ENCODE measurements around the gene ARHGEF19.
A peak's percentile ranks its signal among the peaks of the same experiment; 100 is the strongest.

Gene ARHGEF19

GRCh38 chr1:16199157-16199501 is 13.3 kb downstream of the ARHGEF19 start (continued):
- TF ChIP-seq ZSCAN5A (tag by site-specific recombination; IDR thresholded peaks at IDR 0.05) (no peak), ZNF561 (tag by site-specific recombination; IDR thresholded peaks at IDR 0.05; ENCODE audit: borderline replicate concordance) (no peak), ZNF629 (tag by site-specific recombination; IDR thresholded peaks at IDR 0.05) (no peak), AEBP2 (tag by site-specific recombination; IDR thresholded peaks at IDR 0.05; ENCODE audit: borderline replicate concordance) (no peak), ZNF645 (tag by site-specific recombination; IDR thresholded peaks at IDR 0.05) (no peak)
- TF ChIP-seq, protein P1, sequence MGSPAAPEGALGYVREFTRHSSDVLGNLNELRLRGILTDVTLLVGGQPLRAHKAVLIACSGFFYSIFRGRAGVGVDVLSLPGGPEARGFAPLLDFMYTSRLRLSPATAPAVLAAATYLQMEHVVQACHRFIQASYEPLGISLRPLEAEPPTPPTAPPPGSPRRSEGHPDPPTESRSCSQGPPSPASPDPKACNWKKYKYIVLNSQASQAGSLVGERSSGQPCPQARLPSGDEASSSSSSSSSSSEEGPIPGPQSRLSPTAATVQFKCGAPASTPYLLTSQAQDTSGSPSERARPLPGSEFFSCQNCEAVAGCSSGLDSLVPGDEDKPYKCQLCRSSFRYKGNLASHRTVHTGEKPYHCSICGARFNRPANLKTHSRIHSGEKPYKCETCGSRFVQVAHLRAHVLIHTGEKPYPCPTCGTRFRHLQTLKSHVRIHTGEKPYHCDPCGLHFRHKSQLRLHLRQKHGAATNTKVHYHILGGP (tag by site-specific recombination; IDR thresholded peaks at IDR 0.05): no peak

DNA sequence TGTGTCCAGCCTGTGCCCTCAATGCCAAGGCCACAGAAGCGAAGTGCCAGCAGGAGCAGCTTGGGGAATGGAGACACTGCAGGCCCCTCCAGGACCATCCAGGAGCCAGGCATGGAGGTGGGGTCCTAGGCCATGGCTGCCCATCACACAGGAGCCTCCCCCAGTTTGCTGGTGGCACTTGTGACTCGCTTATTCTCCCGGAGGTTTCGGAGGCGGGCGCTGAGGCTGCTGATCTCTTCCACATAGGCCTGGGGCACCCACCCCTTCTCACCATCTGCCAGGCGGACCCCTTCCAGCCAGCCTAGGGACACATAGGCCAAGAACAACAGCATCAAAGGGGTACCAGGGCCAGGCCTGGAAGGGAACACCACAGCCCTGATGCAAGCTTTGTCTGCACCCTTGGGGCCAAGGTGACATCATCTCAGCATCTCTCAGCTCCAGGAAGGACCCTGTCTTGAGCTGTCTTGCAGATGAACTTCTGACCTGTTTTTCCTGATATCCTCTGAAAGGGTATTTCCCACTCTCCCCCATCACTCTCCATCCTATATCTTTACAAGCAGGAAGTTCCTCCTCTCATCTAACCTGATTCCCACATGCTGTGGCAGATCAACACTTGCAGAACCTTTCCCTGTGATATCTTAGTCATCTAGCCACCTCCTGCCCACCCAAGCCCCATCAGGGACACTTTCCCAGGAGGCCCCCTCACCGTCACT is 13.9 kb downstream of the ARHGEF19 start:
- H3K36me3 ChIP-seq (ENCODE audit: control insufficient read depth in 2 of 2, insufficient read depth in 1 of 2, low read length in 2 of 2): no peaks in the 10 kb centered on the region
- H3K9me3 ChIP-seq (ENCODE audit: control insufficient read depth, insufficient read depth, low read depth, low read length): no peaks in the 10 kb centered on the region
- ChIA-PET CTCF (interaction anchor here (0.7 to 1.8 kb wide), 2 partner anchors 52 to 116 kb away, joined by 3 to 7 read pairs; no protein-coding TSS in a partner anchor), POLR2A (no interaction called here)
- TF ChIP-seq, protein P2, sequence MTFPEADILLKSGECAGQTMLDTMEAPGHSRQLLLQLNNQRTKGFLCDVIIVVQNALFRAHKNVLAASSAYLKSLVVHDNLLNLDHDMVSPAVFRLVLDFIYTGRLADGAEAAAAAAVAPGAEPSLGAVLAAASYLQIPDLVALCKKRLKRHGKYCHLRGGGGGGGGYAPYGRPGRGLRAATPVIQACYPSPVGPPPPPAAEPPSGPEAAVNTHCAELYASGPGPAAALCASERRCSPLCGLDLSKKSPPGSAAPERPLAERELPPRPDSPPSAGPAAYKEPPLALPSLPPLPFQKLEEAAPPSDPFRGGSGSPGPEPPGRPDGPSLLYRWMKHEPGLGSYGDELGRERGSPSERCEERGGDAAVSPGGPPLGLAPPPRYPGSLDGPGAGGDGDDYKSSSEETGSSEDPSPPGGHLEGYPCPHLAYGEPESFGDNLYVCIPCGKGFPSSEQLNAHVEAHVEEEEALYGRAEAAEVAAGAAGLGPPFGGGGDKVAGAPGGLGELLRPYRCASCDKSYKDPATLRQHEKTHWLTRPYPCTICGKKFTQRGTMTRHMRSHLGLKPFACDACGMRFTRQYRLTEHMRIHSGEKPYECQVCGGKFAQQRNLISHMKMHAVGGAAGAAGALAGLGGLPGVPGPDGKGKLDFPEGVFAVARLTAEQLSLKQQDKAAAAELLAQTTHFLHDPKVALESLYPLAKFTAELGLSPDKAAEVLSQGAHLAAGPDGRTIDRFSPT (tag by site-specific recombination; IDR thresholded peaks at IDR 0.05): no peak
- TF ChIP-seq OVOL3 (tag by site-specific recombination; IDR thresholded peaks at IDR 0.05): no peak
- peak; percentile 59 for TF ChIP-seq ZNF335 (tag by site-specific recombination; conservative IDR thresholded peaks at IDR 0.05)
- TF ChIP-seq ZNF596 (tag by site-specific recombination; IDR thresholded peaks at IDR 0.05): no peak
- TF ChIP-seq ZBTB26 (tag by site-specific recombination; optimal IDR thresholded peaks at IDR 0.05): no peak
- TF ChIP-seq ZNF692 (tag by site-specific recombination; IDR thresholded peaks at IDR 0.05): 0 out of 2 replicates have a peak, but pooled peaks have one; percentile 26
- no peak for TF ChIP-seq ZNF133 (tag by site-specific recombination; IDR thresholded peaks at IDR 0.05)
- no peak for TF ChIP-seq ZNF501 (tag by site-specific recombination; IDR thresholded peaks at IDR 0.05)
- peak; percentile 16; the same call in 1 of the 2 replicates for TF ChIP-seq PATZ1 (tag by site-specific recombination; IDR thresholded peaks at IDR 0.05)
- no peak for TF ChIP-seq IKZF3 (tag by site-specific recombination; IDR thresholded peaks at IDR 0.05)
- TF ChIP-seq ZNF600 (tag by site-specific recombination; IDR thresholded peaks at IDR 0.05): peak; percentile 49
- peak; percentile 15; the same call in 1 of the 2 replicates for TF ChIP-seq ZIC2 (tag by site-specific recombination; IDR thresholded peaks at IDR 0.05)
- no peak for TF ChIP-seq ZNF561 (tag by site-specific recombination; IDR thresholded peaks at IDR 0.05; ENCODE audit: borderline replicate concordance)
- TF ChIP-seq PRDM1 (tag by site-specific recombination; IDR thresholded peaks at IDR 0.05): peak; percentile 53; the same call in 1 of the 2 replicates
- no peaks in the 10 kb centered on the region for H3K4me1 ChIP-seq (ENCODE audit: control insufficient read depth, insufficient read depth, low read length)
- no peak overlapping the region for H3K27ac ChIP-seq (ENCODE audit: extremely low read depth, low read depth, low read length)
- no peak overlapping the region for H3K4me3 ChIP-seq (ENCODE audit: low read depth, low read length)

Measured in HEK293 (cell line).